Kasumi-1 (cell line): ENCODE measurements around the gene OGDH.
"Not testable (repeated sequence)": the region's sequence is repeated elsewhere in the genome, so short reads cannot be mapped to it uniquely, and the experiment has no call there.

Source experiments
- DNase-seq, 2 experiments: peaks; one replicate each; lab custom pipeline; 2025; lab: John Stamatoyannopoulos, UW

OGDH gene

DNA sequence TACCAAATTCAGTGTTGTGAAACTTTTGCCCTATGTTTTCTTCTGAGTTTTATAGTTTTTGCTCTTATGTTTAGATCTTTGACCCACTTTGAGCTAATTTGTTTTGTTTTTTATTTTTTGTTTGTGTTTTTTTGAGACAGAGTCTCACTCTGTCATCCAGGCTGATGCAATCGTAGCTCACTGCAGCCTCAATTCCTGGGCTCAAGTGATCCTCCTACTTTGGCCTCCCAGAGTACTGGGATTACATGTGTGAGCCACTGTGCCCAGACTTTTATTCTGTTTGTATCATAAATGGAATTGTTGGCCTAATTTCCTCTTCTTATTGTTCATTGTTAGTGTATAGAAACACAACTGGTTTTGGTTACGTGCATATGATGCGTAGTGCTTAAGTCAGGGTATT lies 99.0 kb downstream of the OGDH start:
- no peak for DNase-seq

- DNase-seq: no peak
Observed at GRCh38 chr7:44706788-44707557, 100.5 kb downstream of the OGDH start.

DNA sequence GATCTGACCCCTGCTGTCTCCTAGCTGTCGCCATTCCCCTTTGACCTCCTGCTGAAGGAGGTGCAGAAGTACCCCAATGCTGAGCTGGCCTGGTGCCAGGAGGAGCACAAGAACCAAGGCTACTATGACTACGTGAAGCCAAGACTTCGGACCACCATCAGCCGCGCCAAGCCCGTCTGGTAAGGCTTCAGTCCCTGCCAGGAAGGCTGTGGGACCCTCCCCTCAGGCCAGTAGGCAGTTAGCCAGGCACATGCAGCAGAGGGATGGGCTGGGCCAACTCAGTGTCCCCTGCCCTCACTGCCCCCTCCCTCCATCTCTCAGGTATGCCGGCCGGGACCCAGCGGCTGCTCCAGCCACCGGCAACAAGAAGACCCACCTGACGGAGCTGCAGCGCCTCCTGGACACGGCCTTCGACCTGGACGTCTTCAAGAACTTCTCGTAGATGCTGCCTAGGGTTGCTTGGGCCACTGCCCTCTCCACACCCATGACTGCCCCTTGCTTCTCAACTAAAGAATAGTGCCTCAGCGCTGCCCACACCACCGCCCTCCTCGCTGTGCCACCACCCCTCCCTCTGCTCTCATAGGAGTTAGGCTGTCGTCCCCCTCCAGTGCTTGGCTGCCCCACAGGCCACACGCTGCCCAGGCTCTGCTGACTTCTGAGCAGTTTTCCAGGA lies 101.3 kb downstream of the OGDH start:
- no peak for DNase-seq

GRCh38 chr7:44709011-44709915 lies 102.8 kb downstream of the OGDH start:
- DNase-seq: no peak

- DNase-seq: no peak
Observed at GRCh38 chr7:44709945-44710596, 103.6 kb downstream of the OGDH start.

- DNase-seq: no peak
Observed at GRCh38 chr7:44711528-44711927, 105.1 kb downstream of the OGDH start.

DNA sequence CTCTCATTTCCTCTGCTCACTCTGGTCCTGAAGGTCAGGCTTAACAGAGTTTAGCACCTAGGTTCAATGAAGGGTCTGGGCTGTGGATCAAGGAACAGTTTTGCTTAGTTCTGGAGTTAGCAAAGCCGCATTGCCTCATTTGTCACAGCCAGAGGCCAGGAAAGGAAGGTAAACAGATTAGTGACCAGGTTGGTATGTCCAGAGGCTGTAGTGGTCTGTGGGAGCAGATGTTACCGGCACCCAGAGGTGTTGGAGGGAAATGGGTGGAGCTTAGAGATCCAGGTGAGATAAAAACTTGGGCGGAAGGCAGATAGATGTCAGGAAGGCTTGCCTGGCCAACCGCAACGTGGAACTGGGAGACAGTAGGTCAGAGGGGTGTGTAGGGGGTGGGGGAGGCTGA lies 105.6 kb downstream of the OGDH start:
- DNase-seq: no peak

- no peak for DNase-seq
Observed at GRCh38 chr7:44713141-44713540, 106.7 kb downstream of the OGDH start.

DNA sequence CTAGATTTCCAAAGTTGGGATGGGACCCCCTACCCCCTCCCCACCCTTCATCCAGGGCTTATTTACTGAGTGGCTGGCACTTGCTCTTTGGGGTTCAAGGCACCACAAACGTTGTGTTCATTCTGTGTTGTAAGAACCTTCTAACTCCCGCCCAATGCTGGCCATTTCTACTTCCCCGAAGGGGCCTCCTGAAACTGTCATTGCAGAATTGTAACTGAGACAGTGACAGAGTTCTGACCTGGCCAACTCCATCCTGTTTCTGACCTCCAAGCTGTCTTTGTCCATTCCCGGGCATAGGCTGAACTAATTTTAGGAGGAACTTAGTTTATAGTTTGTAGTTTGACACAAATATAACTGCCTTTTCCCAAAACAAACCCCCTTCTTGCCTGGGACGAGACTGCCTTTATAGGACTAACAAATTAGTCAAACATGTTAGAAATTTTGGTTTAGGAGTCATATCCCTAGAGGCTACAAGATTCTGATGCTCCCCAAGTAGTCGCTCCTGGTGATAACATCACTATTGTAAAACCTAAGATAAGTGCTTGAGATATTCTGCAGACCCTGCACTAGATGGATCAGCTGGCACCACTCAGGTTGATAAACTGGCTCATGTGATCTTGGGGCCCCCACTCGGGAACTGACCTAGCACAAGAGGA lies 107.4 kb downstream of the OGDH start:
- no peak for DNase-seq

DNA sequence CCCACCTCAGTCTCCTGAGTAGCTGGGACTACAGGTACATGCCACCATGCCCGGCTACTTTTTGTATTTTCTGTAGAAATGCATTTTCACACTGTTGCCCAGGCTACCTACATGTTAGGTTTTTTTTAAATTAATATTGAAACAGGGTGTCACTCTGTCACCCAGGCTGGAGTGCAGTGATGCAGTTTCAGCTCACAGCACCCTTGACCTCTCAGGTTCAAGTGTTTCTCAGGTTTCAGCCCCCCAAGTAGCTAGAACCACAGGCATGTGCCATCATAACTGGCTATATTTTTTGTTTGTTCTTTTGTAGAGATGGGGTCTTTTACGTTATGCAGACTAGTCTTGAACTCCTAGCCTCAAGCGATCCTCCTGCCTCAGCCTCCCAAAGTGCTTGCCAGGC lies 109.8 kb downstream of the OGDH start:
- DNase-seq: no peak

DNA sequence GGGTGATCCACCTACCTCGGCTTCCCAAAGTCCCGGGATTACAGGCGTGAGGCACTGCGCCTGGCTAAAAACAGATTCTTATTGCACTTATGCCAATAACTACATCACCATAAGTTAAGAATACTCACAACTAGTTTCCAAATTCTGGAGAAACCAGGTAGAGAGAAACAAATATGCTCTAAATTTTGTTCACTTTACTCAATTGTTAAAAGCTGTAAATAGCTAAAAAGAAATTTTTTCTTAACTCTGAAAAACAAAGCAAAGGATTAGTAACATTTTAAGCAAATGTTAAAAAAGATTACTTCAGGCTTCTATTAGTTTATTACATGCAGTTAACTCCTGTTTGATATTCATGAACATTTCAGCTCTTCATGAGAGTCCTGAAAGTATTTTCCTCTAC lies 113.9 kb downstream of the OGDH start:
- DNase-seq: no peak

GRCh38 chr7:44724276-44724675 lies 117.8 kb downstream of the OGDH start:
- DNase-seq: no peak

- not testable (repeated sequence) for DNase-seq
Observed at GRCh38 chr7:44726250-44726649, 119.8 kb downstream of the OGDH start.

DNA sequence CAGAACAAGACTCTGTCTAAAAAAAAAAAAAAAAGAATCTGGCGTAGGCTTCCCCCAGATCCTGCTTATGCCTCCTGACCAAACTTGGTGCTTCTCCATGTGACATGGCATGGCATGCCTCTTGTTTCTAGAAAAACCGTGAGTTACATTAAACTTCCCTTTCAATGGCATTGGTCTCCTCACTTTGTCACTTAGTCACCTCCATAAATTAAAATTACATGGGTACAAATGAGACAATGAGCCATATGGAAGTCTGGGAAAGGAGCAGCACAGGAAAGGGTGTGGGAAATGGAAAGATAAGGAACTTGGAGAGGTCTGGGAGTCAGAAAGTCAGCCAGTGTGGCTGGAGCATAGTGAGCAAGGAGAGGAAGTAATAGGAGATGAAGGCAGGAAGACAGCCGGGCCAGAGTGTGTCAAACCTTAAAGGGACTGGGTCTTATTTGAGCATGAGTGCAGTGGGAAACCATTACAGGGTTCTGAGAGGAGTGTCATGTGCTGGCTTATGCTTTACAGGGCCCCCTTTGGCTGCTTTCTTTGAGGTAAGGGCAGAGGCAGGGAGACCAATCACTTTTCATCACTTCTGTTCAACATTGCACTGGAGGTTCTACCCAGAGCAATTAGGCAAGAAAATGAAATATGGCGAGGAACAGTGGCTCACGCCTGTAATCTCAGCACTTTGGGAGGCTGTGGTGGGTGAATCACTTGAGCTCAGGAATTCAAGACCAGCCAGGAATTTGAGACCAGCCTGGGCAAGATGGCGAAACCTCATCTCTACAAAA lies 120.9 kb downstream of the OGDH start:
- peak; percentile 73 to 83 for DNase-seq

DNA sequence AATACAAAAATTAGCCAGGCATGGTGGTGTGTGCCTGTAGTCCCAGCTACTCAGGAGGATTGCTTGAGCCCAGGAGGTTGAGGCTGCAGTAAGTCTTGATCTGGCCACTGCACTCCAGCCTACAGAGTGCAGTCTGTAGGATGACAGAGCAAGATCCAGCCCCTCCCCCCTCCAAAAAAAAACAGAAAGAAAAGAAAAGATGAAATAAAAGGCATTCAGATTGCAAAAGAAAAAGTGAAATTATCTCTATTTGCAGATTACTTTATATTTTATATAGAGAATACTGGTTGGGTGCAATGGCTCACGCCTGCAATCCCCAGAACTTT lies 121.5 kb downstream of the OGDH start:
- DNase-seq: no peak

GRCh38 chr7:44729949-44730590 lies 123.6 kb downstream of the OGDH start:
- DNase-seq: no peak

- DNase-seq: not testable (repeated sequence)
Observed at GRCh38 chr7:44732971-44733370, 126.5 kb downstream of the OGDH start.

- no peak for DNase-seq
Observed at GRCh38 chr7:44733708-44734481, 127.5 kb downstream of the OGDH start.

GRCh38 chr7:44735403-44736165 lies 129.2 kb downstream of the OGDH start:
- DNase-seq: peak; percentile 31 to 34
